LNCaP clone FGC (cell line): ENCODE measurements around the gene ZBTB2.

Source experiments
- DNase-seq: peaks from one replicate; pipeline ENCODE4 v3.0.0-alpha.2; 2011; ENCODE audit warnings: low read depth
- H3K4me3 ChIP-seq: 2 replicates; pipeline ENCODE4 v1.5.1; 2011; ENCODE audit warnings: mild to moderate bottlenecking, low read depth, low read length, control low read depth
- TF ChIP-seq, protein P1 (sequence below): IDR thresholded peaks from 2 replicates; pipeline ENCODE4 v1.5.1; 2012; ENCODE audit warnings: mild to moderate bottlenecking; ENCODE audit not compliant: control insufficient read depth, insufficient read depth; ENCODE audit errors: extremely low read depth

Gene ZBTB2

DNA sequence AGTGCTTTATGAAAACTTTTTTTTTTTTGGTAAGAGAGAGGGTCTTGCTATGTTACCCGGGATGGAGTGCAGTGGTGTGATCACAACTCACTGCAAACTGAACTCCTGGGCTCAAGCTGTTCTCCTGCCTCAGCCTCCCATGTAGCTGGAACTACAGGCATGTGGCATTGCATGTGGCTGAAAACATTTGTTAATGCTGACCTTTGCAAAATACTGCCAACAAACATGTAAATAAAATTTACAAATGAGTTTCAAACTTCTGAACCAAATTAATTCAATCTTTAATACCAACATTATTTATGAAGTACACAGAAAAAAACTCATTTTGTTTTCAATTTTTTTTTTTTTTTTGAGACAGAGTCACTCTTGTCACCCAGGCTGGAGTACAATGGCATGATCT is 26.1 kb upstream of the ZBTB2 start:
- H3K4me3 ChIP-seq = no peak overlapping the region
- TF ChIP-seq, protein P1, sequence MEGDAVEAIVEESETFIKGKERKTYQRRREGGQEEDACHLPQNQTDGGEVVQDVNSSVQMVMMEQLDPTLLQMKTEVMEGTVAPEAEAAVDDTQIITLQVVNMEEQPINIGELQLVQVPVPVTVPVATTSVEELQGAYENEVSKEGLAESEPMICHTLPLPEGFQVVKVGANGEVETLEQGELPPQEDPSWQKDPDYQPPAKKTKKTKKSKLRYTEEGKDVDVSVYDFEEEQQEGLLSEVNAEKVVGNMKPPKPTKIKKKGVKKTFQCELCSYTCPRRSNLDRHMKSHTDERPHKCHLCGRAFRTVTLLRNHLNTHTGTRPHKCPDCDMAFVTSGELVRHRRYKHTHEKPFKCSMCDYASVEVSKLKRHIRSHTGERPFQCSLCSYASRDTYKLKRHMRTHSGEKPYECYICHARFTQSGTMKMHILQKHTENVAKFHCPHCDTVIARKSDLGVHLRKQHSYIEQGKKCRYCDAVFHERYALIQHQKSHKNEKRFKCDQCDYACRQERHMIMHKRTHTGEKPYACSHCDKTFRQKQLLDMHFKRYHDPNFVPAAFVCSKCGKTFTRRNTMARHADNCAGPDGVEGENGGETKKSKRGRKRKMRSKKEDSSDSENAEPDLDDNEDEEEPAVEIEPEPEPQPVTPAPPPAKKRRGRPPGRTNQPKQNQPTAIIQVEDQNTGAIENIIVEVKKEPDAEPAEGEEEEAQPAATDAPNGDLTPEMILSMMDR = no peak
- DNase-seq = no peak

DNA sequence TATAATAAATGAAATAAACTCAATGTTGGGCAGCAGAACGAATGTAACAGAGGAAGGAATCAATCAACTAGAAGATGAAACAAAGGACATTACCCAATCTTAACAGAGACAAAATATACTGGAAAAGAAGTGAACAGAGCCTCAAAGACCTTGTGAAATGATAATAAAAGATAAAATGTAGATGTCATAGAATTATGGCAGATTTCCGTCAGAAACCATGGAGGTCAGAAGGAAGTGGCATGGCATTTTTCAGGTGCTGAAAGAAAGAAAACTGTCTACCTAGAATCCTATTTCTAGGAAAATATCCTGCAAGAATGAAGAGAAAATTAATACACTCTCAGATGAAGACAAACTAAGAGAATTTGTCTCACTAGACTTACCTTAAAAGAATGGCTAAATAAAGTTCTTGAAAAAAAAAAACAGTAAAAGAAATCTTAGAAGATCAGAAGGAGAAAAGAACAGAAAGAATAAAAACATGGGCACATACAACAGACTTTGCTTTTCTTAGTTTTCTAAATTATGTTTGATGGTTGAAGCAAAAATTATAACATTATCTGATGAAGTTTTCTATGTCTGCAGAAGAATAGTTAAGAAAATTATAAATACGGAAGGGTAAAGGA is 23.4 kb upstream of the ZBTB2 start:
- TF ChIP-seq, protein P1 = no peak
- H3K4me3 ChIP-seq = no peak overlapping the region
- no peak for DNase-seq

DNA sequence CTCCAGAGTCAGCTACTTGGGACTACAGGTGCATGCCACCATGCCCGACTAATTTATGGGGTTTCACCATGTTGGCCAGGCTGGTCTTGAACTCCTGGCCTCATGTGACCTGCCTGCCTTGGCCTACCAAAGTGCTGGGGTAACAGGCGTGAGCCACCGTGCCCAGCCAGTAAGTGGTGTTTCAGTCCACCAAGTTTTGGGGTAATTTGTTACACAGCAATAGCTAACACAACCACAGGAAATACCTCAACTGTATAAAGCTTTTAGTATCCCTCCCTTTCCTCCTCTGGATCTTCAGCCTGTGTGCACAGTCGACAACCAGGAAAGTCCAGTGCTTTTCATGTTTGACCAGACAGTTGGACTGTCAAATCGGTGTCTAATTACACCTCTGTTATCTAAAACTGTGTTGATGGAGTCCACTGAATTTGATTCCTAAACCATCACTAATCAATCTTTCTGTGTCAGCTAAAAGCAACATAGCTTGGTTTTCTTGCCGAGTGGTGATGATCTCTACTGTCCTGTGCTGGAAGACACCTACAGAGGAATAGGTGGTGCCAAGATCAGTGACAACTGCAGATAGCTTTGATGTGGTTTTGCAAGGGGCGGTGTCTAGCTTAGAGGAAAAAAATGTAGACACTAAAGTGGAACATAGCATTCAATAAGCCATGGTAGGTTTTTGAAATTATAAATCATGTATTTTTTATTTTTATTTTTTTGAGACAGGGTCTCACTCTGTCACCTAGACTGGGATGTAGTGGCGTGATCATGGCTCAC is 22.2 kb upstream of the ZBTB2 start:
- TF ChIP-seq, protein P1 = no peak
- no peak for DNase-seq

DNA sequence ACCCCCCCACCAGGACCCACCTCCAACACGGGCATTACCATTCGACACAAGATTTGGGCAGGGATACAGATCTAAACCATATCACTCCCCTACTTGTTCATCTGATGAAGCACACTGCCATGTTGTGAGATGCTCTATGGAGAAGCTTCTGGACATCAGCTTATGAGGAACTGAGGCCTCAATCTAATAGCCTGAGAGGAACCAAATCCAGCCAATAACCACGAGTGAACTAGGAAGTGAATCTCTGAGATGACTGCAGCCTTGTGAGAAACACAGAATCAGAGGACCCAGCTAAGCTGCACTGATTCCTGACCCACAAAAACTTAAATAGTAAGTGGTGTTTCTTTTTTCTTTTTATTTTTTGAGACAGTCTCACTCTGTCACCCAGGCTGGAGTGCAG is 21.6 kb upstream of the ZBTB2 start:
- TF ChIP-seq, protein P1 = no peak
- no peak for DNase-seq
- no peak overlapping the region for H3K4me3 ChIP-seq

More for the DNA sequence above, 22.2 kb upstream of the ZBTB2 start:
- no peak overlapping the region for H3K4me3 ChIP-seq

DNA sequence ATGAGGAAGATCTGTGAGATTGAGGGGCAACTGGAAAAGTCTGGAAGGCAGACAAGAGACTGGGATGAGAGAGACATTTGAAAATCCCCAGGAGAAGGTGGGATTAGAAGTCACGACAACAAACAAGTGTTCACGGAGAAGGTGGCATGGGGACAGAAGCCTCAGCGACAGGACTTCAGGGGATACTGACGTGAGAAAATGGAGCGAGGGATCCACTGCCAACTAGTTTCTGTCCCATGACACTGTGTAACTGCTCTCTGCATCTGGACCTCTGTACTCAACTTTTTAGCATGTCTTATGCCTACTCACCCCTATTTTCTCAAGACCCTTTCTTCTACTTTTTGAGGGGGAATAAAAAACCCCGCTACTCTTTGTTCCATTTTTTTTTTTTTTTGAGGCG is 18.3 kb upstream of the ZBTB2 start:
- TF ChIP-seq, protein P1 = no peak
- DNase-seq = no peak
- no peak overlapping the region for H3K4me3 ChIP-seq

DNA sequence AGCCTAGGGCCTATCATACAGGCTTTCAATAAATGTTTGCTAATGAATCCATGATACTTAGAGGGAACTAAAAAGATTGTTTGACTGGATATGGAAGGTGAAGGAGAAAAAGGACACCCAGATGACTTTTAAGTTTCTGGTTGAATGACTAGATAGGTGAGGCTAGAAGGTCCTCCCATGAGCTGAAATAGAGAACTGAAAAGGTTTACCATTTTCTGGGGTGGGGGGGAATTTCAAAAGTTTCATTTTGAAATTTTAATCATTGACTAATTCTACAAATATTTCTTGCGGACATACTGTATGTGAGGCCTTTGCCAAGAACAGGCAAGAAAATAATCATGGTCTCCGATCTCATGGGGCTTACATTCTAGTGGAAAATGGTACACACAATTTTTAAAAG is 17.9 kb upstream of the ZBTB2 start:
- H3K4me3 ChIP-seq = no peak overlapping the region
- DNase-seq = no peak
- TF ChIP-seq, protein P1 = no peak
